Sigmoid colon (tissue), 4 donors: ENCODE data around the gene MKI67.

ENCODE experiments used
- CTCF ChIP-seq, 4 experiments: fragments of 450-650 bp in 3 of 4; fragments of 200-600 bp in 1 of 4; IDR thresholded peaks; one replicate each; pipeline ENCODE4 v1.5.1; 2016 to 2019; ENCODE audit warnings: antibody characterized with exemption in 4 of 4, mild to moderate bottlenecking in 3 of 4, moderate library complexity in 2 of 4
- EP300 ChIP-seq, 4 donors: sonication (generic); formaldehyde crosslinking; IDR thresholded peaks; one replicate each; pipeline ENCODE4 v1.6.1; 2017; ENCODE audit warnings: antibody characterized with exemption in 4 of 4
- POLR2A ChIP-seq, 2 donors: fragments of 450-650 bp; IDR thresholded peaks; one replicate each; pipeline ENCODE4 v1.6.1; 2016; ENCODE audit warnings: antibody characterized with exemption in 2 of 2, mild to moderate bottlenecking in 2 of 2, moderate library complexity in 2 of 2
- POLR2AphosphoS5 ChIP-seq, 4 donors: sonication (generic); formaldehyde crosslinking; IDR thresholded peaks; one replicate each; pipeline ENCODE4 v1.6.1; 2017; ENCODE audit warnings: antibody characterized with exemption in 4 of 4

GRCh38 chr10:128130051-128130450, 3.8 kb upstream of the MKI67 start:
- TF ChIP-seq CTCF (IDR thresholded peaks at IDR 0.05) (no peak), POLR2A (IDR thresholded peaks at IDR 0.05) (no peak), POLR2AphosphoS5 (IDR thresholded peaks at IDR 0.05) (no peak), EP300 (IDR thresholded peaks at IDR 0.05) (no peak)
